ENCODE data around the gene PCIF1. TPM values are rescaled to one million over a fixed set of nuclear protein-coding genes. Genes with fewer than 3 reads are reported as not detected.
"Not testable (repeated sequence)": the region's sequence is repeated elsewhere in the genome, so short reads cannot be mapped to it uniquely, and the experiment has no call there.

PCIF1 gene
- polyA plus RNA-seq, 1 donor: 22.3 TPM

- DNase-seq (ENCODE audit: low read depth): no peak
Observed at GRCh38 chr20:45994761-45995493, 60.4 kb downstream of the PCIF1 start.

GRCh38 chr20:45995495-45996097 is 61.1 kb downstream of the PCIF1 start:
- not testable (repeated sequence) for DNase-seq (ENCODE audit: low read depth)

- DNase-seq (ENCODE audit: low read depth): no peak
Observed at GRCh38 chr20:45997187-45997586, 62.7 kb downstream of the PCIF1 start.

Other genes starting within 250 kb of the PCIF1 start
- gene WFDC13, start 232.6 kb upstream of the PCIF1 start, polyA plus RNA-seq (ENCODE audit: insufficient read length): not detected
- gene WFDC10B, start 229.7 kb upstream of the PCIF1 start, polyA plus RNA-seq (ENCODE audit: insufficient read length): not detected
- not detected for gene SPINT4, start 212.3 kb upstream of the PCIF1 start, polyA plus RNA-seq (ENCODE audit: insufficient read length)
- 1.4 TPM for gene WFDC3, start 142.8 kb upstream of the PCIF1 start, polyA plus RNA-seq (ENCODE audit: insufficient read length)
- 58.8 TPM for gene DNTTIP1, start 142.7 kb upstream of the PCIF1 start, polyA plus RNA-seq (ENCODE audit: insufficient read length)
- 27.1 TPM for gene UBE2C, start 122.0 kb upstream of the PCIF1 start, polyA plus RNA-seq (ENCODE audit: insufficient read length)
- gene TNNC2, start 107.4 kb upstream of the PCIF1 start, polyA plus RNA-seq (ENCODE audit: insufficient read length): 8,101 TPM
- 24.3 TPM for gene SNX21, start 100.9 kb upstream of the PCIF1 start, polyA plus RNA-seq (ENCODE audit: insufficient read length)
- 23.4 TPM for gene ACOT8, start 77.3 kb upstream of the PCIF1 start, polyA plus RNA-seq (ENCODE audit: insufficient read length)
- 3.4 TPM for gene ZSWIM3, start 77.1 kb upstream of the PCIF1 start, polyA plus RNA-seq (ENCODE audit: insufficient read length)
- gene ZSWIM1, start 53.5 kb upstream of the PCIF1 start, polyA plus RNA-seq (ENCODE audit: insufficient read length): 11.5 TPM
- 10.3 TPM for gene SPATA25, start 47.1 kb upstream of the PCIF1 start, polyA plus RNA-seq (ENCODE audit: insufficient read length)
- 20.1 TPM for gene NEURL2, start 43.5 kb upstream of the PCIF1 start, polyA plus RNA-seq (ENCODE audit: insufficient read length)
- 63.9 TPM for gene CTSA, start 43.3 kb upstream of the PCIF1 start, polyA plus RNA-seq (ENCODE audit: insufficient read length)
- gene PLTP, start 22.5 kb upstream of the PCIF1 start, polyA plus RNA-seq (ENCODE audit: insufficient read length): 15.3 TPM
- gene ZNF335, start 37.5 kb downstream of the PCIF1 start, polyA plus RNA-seq (ENCODE audit: insufficient read length): 11.4 TPM
- 0.44 TPM for gene MMP9, start 74.2 kb downstream of the PCIF1 start, polyA plus RNA-seq (ENCODE audit: insufficient read length)
- 0.52 TPM for gene SLC12A5, start 94.5 kb downstream of the PCIF1 start, polyA plus RNA-seq (ENCODE audit: insufficient read length)
- gene NCOA5, start 155.3 kb downstream of the PCIF1 start, polyA plus RNA-seq (ENCODE audit: insufficient read length): 29.0 TPM
- gene CD40, start 183.6 kb downstream of the PCIF1 start, polyA plus RNA-seq (ENCODE audit: insufficient read length): 7.4 TPM

Measured in forelimb muscle (tissue), 1 donor.